ENCODE measurements around the gene XPNPEP2.

The XPNPEP2 gene

GRCh38 chrX:129800186-129800585 lies 61.4 kb downstream of the XPNPEP2 start:
- DNase-seq (no peak), ATAC-seq (ENCODE audit: insufficient read depth, low read depth) (no peak)
- peaks cover 20% of the 10 kb centered on the region for H3K4me1 ChIP-seq (ENCODE audit: insufficient read depth, low read length)
- no peak for TF ChIP-seq EZH2 (IDR thresholded peaks at IDR 0.05; ENCODE audit: borderline replicate concordance, low read depth, low read length, severe bottlenecking)
- TF ChIP-seq, protein P1, sequence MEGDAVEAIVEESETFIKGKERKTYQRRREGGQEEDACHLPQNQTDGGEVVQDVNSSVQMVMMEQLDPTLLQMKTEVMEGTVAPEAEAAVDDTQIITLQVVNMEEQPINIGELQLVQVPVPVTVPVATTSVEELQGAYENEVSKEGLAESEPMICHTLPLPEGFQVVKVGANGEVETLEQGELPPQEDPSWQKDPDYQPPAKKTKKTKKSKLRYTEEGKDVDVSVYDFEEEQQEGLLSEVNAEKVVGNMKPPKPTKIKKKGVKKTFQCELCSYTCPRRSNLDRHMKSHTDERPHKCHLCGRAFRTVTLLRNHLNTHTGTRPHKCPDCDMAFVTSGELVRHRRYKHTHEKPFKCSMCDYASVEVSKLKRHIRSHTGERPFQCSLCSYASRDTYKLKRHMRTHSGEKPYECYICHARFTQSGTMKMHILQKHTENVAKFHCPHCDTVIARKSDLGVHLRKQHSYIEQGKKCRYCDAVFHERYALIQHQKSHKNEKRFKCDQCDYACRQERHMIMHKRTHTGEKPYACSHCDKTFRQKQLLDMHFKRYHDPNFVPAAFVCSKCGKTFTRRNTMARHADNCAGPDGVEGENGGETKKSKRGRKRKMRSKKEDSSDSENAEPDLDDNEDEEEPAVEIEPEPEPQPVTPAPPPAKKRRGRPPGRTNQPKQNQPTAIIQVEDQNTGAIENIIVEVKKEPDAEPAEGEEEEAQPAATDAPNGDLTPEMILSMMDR (IDR thresholded peaks at IDR 0.05; ENCODE audit: borderline replicate concordance, extremely low read depth, low read length, poor library complexity, severe bottlenecking): no peak
- H4K20me1 ChIP-seq (ENCODE audit: insufficient read depth, low read length): peaks cover 7% of the 10 kb centered on the region; the same call in 1 of the 2 replicates
- H3K79me2 ChIP-seq (ENCODE audit: insufficient read depth, low read length): no peaks in the 10 kb centered on the region
- no peaks in the 10 kb centered on the region for H3K27me3 ChIP-seq (ENCODE audit: insufficient read depth, low read length, poor library complexity)
- H3K9me3 ChIP-seq (ENCODE audit: insufficient read depth, low read length, severe bottlenecking): no peaks in the 10 kb centered on the region
- no peak overlapping the region for H3K4me3 ChIP-seq (ENCODE audit: low read depth in 1 of 2, low read length in 2 of 2)
- no peak overlapping the region for H2AFZ ChIP-seq (ENCODE audit: low read depth, low read length)
- H3K4me2 ChIP-seq (ENCODE audit: insufficient read depth, low read length): no peak overlapping the region
- H3K27ac ChIP-seq (ENCODE audit: low read length): no peak overlapping the region
- H3K9ac ChIP-seq (ENCODE audit: low read depth, low read length): no peak overlapping the region
- H3K36me3 ChIP-seq (ENCODE audit: insufficient read depth, low read length): peaks cover 22% of the 10 kb centered on the region

- Histone ChIP-seq H3K27me3 (ENCODE audit: insufficient read depth, low read length, poor library complexity) (no peaks in the 10 kb centered on the region), H3K79me2 (ENCODE audit: insufficient read depth, low read length) (no peaks in the 10 kb centered on the region), H3K9ac (ENCODE audit: low read depth, low read length) (no peak overlapping the region), H2AFZ (ENCODE audit: low read depth, low read length) (no peak overlapping the region), H3K9me3 (ENCODE audit: insufficient read depth, low read length, severe bottlenecking) (no peaks in the 10 kb centered on the region), H3K4me2 (ENCODE audit: insufficient read depth, low read length) (no peak overlapping the region), H3K4me1 (ENCODE audit: insufficient read depth, low read length) (peaks cover 10% of the 10 kb centered on the region), H3K27ac (ENCODE audit: low read length) (no peak overlapping the region), H3K4me3 (ENCODE audit: low read depth in 1 of 2, low read length in 2 of 2) (no peak overlapping the region), H3K36me3 (ENCODE audit: insufficient read depth, low read length) (peaks cover 7% of the 10 kb centered on the region; the same call in 1 of the 2 replicates), H4K20me1 (ENCODE audit: insufficient read depth, low read length) (no peaks in the 10 kb centered on the region)
- ATAC-seq (ENCODE audit: insufficient read depth, low read depth): no peak
- TF ChIP-seq, protein P1 (IDR thresholded peaks at IDR 0.05; ENCODE audit: borderline replicate concordance, extremely low read depth, low read length, poor library complexity, severe bottlenecking): no peak
- no peak for TF ChIP-seq EZH2 (IDR thresholded peaks at IDR 0.05; ENCODE audit: borderline replicate concordance, low read depth, low read length, severe bottlenecking)
- DNase-seq: no peak
Measured at GRCh38 chrX:129802863-129803262, 64.1 kb downstream of the XPNPEP2 start.

GRCh38 chrX:129804806-129805205 lies 66.0 kb downstream of the XPNPEP2 start:
- H3K4me1 ChIP-seq (ENCODE audit: insufficient read depth, low read length): no peaks in the 10 kb centered on the region
- H3K79me2 ChIP-seq (ENCODE audit: insufficient read depth, low read length): no peaks in the 10 kb centered on the region
- H3K4me3 ChIP-seq (ENCODE audit: low read depth in 1 of 2, low read length in 2 of 2): no peak overlapping the region
- no peaks in the 10 kb centered on the region for H3K27me3 ChIP-seq (ENCODE audit: insufficient read depth, low read length, poor library complexity)
- H4K20me1 ChIP-seq (ENCODE audit: insufficient read depth, low read length): no peaks in the 10 kb centered on the region
- DNase-seq (no peak), ATAC-seq (ENCODE audit: insufficient read depth, low read depth) (no peak)
- TF ChIP-seq, protein P1 (IDR thresholded peaks at IDR 0.05; ENCODE audit: borderline replicate concordance, extremely low read depth, low read length, poor library complexity, severe bottlenecking): no peak
- TF ChIP-seq EZH2 (IDR thresholded peaks at IDR 0.05; ENCODE audit: borderline replicate concordance, low read depth, low read length, severe bottlenecking): no peak
- H3K9ac ChIP-seq (ENCODE audit: low read depth, low read length): no peak overlapping the region
- no peak overlapping the region for H3K4me2 ChIP-seq (ENCODE audit: insufficient read depth, low read length)
- peaks cover 7% of the 10 kb centered on the region; the same call in 1 of the 2 replicates for H3K36me3 ChIP-seq (ENCODE audit: insufficient read depth, low read length)
- no peak overlapping the region for H3K27ac ChIP-seq (ENCODE audit: low read length)
- no peaks in the 10 kb centered on the region for H3K9me3 ChIP-seq (ENCODE audit: insufficient read depth, low read length, severe bottlenecking)
- H2AFZ ChIP-seq (ENCODE audit: low read depth, low read length): no peak overlapping the region

Measured in DND-41 (cell line).